ENCODE measurements around the gene KCNQ1. TPM values are rescaled to one million over a fixed set of nuclear protein-coding genes. Genes with fewer than 3 reads are reported as not detected.

Gene KCNQ1
- total RNA-seq, 4 donors from 2014 or later: 2.6 to 12.7 (median 4.9) TPM

DNA sequence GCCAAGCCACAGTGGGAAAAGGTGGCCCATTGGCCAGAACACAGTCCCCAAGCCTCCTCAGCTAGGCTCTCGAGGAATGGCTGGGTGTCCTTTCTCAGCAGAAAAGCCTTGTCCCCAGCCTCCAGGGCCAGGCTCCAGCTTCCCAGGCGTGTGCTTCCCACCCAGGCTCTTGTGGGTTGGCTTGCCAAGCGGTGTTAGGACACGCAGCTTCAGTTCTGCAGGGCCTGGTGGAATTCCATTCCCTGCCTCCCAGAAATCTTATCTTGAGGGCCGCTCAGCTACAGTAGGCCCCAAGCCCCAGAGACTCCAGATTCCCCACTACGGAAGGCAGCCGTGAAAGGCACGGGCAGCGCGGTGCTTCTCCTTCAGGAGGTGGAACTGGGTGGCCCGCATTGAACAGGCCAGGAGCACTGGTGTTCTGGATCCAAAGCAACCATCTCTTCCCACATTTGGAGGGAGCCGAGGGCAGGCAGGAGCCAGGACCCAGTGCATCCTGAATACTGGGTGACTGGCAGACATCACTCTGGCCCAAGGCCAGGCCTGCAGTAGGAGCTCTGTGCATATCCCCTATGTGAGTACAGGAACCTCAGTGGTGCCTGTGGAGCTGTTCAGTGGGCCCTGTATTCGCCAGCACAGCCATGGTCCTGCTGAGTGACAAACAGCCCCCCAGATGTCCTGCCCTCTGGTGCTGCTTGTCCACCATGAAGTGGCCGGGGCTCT, 271.7 kb downstream of the KCNQ1 start:
- Histone ChIP-seq H3K9me3 (no peaks in the 10 kb centered on the region), H3K4me3 (no peak overlapping the region), H3K4me1 (peaks cover 0 to 3% (median 0%) of the 10 kb centered on the region in 3 donors), H3K36me3 (no peaks in the 10 kb centered on the region), H3K27ac (no peak overlapping the region), H3K27me3 (no peaks in the 10 kb centered on the region)
- 40 to 73% methylated on average over 1 to 3 of the region's 14 CpGs for WGBS, 2 donors (ENCODE audit: low coverage in 1 of 2)
- ATAC-seq: no peak
- TF ChIP-seq POLR2AphosphoS5 (IDR thresholded peaks at IDR 0.05) (no peak), EP300 (IDR thresholded peaks at IDR 0.05) (no peak), POLR2A (IDR thresholded peaks at IDR 0.05) (no peak)
- TF ChIP-seq, protein P1, sequence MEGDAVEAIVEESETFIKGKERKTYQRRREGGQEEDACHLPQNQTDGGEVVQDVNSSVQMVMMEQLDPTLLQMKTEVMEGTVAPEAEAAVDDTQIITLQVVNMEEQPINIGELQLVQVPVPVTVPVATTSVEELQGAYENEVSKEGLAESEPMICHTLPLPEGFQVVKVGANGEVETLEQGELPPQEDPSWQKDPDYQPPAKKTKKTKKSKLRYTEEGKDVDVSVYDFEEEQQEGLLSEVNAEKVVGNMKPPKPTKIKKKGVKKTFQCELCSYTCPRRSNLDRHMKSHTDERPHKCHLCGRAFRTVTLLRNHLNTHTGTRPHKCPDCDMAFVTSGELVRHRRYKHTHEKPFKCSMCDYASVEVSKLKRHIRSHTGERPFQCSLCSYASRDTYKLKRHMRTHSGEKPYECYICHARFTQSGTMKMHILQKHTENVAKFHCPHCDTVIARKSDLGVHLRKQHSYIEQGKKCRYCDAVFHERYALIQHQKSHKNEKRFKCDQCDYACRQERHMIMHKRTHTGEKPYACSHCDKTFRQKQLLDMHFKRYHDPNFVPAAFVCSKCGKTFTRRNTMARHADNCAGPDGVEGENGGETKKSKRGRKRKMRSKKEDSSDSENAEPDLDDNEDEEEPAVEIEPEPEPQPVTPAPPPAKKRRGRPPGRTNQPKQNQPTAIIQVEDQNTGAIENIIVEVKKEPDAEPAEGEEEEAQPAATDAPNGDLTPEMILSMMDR (IDR thresholded peaks at IDR 0.05): no peak

DNA sequence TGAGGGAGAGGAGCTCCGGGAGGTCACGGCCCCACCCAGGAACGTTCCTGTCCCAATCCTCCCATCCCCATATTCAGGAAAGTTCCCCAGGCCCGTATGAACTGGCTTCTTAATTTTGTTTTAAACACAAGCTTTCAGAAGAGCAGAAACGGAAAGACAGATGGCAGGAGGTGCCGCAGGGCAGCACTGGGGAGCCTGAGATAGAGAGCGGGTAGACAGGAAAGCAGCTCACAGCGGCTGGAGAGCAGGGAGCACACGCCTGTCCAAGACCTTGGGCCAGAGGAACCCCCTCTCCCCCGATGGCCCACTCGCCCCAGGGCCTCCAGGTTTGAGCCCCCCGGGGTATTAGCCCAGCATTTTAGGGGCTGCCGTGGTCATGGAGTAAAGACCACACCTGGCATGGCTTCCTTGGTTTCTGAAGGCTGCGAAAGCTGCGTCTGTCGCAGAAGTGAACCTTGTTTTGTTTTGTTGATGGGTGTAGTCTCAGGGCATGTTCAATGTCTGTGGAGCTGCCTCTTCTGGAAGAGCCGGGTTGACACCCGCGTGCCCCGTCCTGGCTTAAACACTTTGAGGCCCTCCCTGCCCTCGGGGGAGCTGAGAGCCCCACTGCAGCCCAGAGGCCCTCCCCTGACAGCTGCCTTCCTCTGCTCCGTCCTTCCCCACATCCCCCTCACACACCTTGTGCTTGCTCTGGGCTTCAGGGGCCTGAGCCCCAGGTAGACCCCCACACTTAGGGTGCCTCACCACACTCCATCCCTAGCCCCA, 272.9 kb downstream of the KCNQ1 start:
- TF ChIP-seq POLR2AphosphoS5 (IDR thresholded peaks at IDR 0.05) (no peak), EP300 (IDR thresholded peaks at IDR 0.05) (no peak), POLR2A (IDR thresholded peaks at IDR 0.05) (no peak)
- TF ChIP-seq, protein P1 (IDR thresholded peaks at IDR 0.05): no peak
- Histone ChIP-seq H3K4me1 (peaks cover 0 to 3% (median 0%) of the 10 kb centered on the region in 3 donors), H3K4me3 (no peak overlapping the region), H3K27ac (no peak overlapping the region), H3K36me3 (no peaks in the 10 kb centered on the region), H3K9me3 (no peaks in the 10 kb centered on the region), H3K27me3 (no peaks in the 10 kb centered on the region)
- ATAC-seq: no peak
- 76 to 82% methylated on average over 4 to 5 of the region's 22 CpGs for WGBS, 2 donors (ENCODE audit: low coverage in 1 of 2)

DNA sequence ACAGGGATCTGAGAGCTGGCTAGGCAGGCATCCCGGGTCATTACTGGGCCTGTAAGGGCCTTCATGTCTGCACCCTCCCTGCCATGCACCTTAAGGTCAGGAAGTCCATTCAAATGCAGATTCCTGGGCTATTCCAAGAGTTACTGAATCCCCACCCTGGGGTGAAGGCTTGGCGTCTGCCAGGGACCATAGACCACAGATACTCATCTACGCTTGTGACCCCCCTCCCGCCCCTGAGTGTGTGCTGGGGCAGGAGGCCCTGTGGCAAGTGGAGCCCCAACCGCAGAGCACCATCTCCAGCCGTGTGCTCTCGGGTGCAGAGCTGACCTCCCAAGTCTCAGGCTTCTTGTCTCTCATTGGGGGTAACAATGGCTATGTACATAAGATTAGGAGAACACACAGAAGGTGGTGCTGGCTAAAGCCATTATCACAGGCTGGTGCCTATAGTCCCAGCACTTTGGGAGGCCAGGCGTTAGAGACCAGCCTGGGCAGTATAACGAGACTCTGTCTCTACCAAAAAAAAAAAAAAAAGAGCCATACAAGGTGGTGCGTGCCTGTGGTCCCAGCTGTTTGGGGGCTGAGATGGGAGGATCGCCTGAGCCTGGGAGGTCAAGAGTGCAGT, 274.1 kb downstream of the KCNQ1 start:
- no peaks in the 10 kb centered on the region for H3K9me3 ChIP-seq
- WGBS, 2 donors (ENCODE audit: low coverage in 1 of 2): 81 to 92% methylated on average over 2 to 8 of the region's 11 CpGs
- no peaks in the 10 kb centered on the region for H3K4me1 ChIP-seq
- no peaks in the 10 kb centered on the region for H3K27me3 ChIP-seq
- no peak for TF ChIP-seq POLR2AphosphoS5 (IDR thresholded peaks at IDR 0.05)
- TF ChIP-seq POLR2A (IDR thresholded peaks at IDR 0.05): no peak
- no peak for TF ChIP-seq EP300 (IDR thresholded peaks at IDR 0.05)
- TF ChIP-seq, protein P1 (IDR thresholded peaks at IDR 0.05): no peak
- H3K36me3 ChIP-seq: no peaks in the 10 kb centered on the region
- no peak overlapping the region for H3K27ac ChIP-seq
- H3K4me3 ChIP-seq: no peak overlapping the region
- no peak for ATAC-seq

DNA sequence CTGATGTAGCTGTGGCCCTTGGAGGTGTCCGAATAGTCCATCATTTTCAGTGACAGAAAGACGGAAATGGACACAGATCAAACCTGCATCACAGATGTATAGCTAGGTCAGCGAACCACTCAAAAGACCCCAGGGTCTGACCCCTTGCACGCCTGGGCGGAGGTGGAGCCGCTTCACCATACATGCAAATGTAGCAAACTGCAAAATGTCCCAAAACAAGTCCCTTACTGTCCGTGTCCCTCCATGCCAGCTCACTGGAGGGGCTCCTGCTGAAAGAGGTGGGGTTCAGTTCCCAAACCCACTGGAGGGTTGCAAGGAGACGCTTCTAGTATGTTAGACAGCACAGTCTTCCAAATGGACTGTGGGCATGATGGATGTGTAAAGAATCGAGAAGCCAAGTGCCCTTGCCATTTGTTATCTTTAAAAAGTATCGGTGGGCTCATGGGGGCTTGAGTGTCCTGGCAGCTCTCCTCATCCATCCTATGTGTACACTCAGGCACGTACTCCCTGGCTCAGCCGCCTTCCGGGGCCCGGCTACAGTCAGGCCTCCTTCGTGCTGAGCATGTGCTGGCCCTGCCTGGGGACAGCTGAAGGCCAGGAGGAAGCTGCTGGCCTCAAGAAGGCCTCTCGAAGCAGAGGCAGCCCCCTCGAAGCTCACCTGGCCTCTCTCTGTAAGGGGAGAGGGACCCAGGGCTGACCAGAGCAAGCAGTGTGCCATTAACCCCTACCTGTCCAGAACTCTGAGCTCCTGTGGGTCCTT, 275.2 kb downstream of the KCNQ1 start:
- ATAC-seq: no peak

More for the DNA sequence above, 275.2 kb downstream of the KCNQ1 start:
- TF ChIP-seq POLR2AphosphoS5 (IDR thresholded peaks at IDR 0.05): no peak
- TF ChIP-seq, protein P1 (IDR thresholded peaks at IDR 0.05): no peak
- TF ChIP-seq EP300 (IDR thresholded peaks at IDR 0.05): no peak
- TF ChIP-seq POLR2A (IDR thresholded peaks at IDR 0.05): no peak
- H3K27me3 ChIP-seq: no peaks in the 10 kb centered on the region
- H3K4me3 ChIP-seq: no peak overlapping the region
- H3K27ac ChIP-seq: no peak overlapping the region
- H3K36me3 ChIP-seq: no peaks in the 10 kb centered on the region
- H3K4me1 ChIP-seq: no peaks in the 10 kb centered on the region
- H3K9me3 ChIP-seq: no peaks in the 10 kb centered on the region
- WGBS, 2 donors (ENCODE audit: low coverage in 1 of 2): 98% methylated on average over 8 of the region's 17 CpGs; no CpG with 5 or more reads in 1 of the 2 donors

Measured in gastroesophageal sphincter (tissue), 4 donors.